PC-9 (cell line): ENCODE data around the gene HAGH.

Experiments used
- CTCF ChIP-seq: fragments of 200-600 bp; sonication (generic); conservative IDR thresholded peaks from 2 replicates; pipeline ENCODE4 v1.6.1; 2017; ENCODE audit warnings: mixed run types, antibody characterized with exemption, mild to moderate bottlenecking, moderate library complexity
- EZH2 ChIP-seq: fragments of 200-600 bp; sonication (generic); IDR thresholded peaks from 2 replicates; pipeline ENCODE4 v1.8.0; 2017; ENCODE audit warnings: antibody characterized with exemption, low read depth

GRCh38 chr16:1779741-1780676 lies 46.6 kb downstream of the HAGH start:
- no peak for TF ChIP-seq CTCF
- no peak for TF ChIP-seq EZH2
